Tracheal epithelial cell (primary cell): ENCODE measurements around the gene EXOC4. TPM values are rescaled to one million over a fixed set of nuclear protein-coding genes. Genes with fewer than 3 reads are reported as not detected.

Experiments used
- total RNA-seq: library from RNA; depleted of rRNA; stranded (reverse); fragments of >200 nt; gene quantifications from 2 replicates; pipeline ENCODE4 v1.2.1, GENCODE V29; 2014

The EXOC4 gene
- 80.4 and 101 TPM in 2 replicates for total RNA-seq

DNA sequence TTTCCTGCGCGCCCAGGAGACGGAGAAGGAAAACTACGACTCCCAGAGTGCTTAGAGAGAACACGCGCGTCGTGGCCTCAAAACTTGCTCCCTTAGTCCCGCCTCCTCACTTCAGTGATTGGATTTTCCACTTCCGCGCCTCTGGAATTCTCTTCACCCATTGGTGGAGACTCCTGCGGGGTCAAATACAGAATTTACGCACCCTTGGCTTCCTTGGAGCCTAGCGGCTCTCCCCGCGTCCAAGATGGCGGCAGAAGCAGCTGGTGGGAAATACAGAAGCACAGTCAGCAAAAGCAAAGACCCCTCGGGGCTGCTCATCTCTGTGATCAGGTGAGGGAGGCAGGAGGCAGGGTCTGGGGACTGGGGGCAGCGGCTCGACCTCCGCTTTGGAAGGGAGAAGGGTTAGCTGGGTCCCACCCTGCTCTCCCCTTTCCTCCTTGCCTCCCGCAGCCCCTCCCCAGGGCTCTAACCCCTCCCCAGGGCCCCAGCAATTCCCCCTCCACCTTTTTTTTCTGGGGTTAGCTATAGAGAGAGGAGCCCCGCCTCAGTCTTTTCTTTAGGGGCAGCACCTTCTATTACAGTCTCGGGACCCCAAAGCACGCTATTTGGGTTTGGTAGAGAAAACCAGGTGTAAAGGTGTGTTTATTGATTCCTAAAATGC is at the start of gene EXOC4:
Gene EXOC4 (plus strand): TSS at position 221 of the 661 bp plus-strand sequence.

Other genes with a start within 250 kb of the EXOC4 start
- 69.7 and 89.2 TPM in 2 replicates for gene CHCHD3, start 171.0 kb upstream of the EXOC4 start, total RNA-seq